ENCODE results near the gene B4GALT3. TPM values are rescaled to one million over a fixed set of nuclear protein-coding genes. Genes with fewer than 3 reads are reported as not detected.

Gene B4GALT3
- total and polyA plus RNA-seq, 2 of the 4 experiments (the other 2 are of a cell fraction): 19.9 to 36.0 TPM

GRCh38 chr1:161216945-161217712 lies 39.8 kb upstream of the B4GALT3 start:
- peak overlapping the region; percentile 61 to 68 for H4K8ac ChIP-seq (ENCODE audit: low read depth in 2 of 2, low read length in 2 of 2)
- peak overlapping the region; percentile 80; the same call in 1 of the 2 replicates for H2BK20ac ChIP-seq (ENCODE audit: low read depth, low read length)
- H3K9me1 ChIP-seq (ENCODE audit: insufficient read depth, low read length): peaks cover 14% of the 10 kb centered on the region
- peak; percentile 86 for ATAC-seq (ENCODE audit: low read depth)
- peak overlapping the region; percentile 83 for H2AK9ac ChIP-seq (replicated peaks; ENCODE audit: low read depth, low read length, poor library complexity)
- peaks cover 11% of the 10 kb centered on the region for H3K4me1 ChIP-seq (ENCODE audit: control insufficient read depth, insufficient read depth, low read length)
- peak overlapping the region; percentile 63; the same call in 1 of the 2 replicates for H2BK120ac ChIP-seq (ENCODE audit: low read depth, low read length)
- CTCF ChIA-PET: interaction anchor here (0.9 to 1.8 kb wide), 6 partner anchors 8 to 165 kb away, joined by 3 to 9 read pairs (median 4); partner anchors contain the start of genes PPOX and TOMM40L
- peaks cover 0 to 2% of the 10 kb centered on the region in 2 experiments; a peak in 1 of 4 replicates for H3K79me1 ChIP-seq (ENCODE audit: low read depth in 1 of 2, low read length in 2 of 2)
- H3K14ac ChIP-seq (replicated peaks; ENCODE audit: low read depth, low read length): peak overlapping the region; percentile 71
- H4K91ac ChIP-seq (ENCODE audit: insufficient read depth, low read depth, low read length): peak overlapping the region; percentile 37
- intact Hi-C loops (cut with micrococcal nuclease): no loop called here
- dilution Hi-C loops (cut with HindIII; ENCODE audit: low sequenced_read_pairs, unreplicated experiment): no loop called here
- no peak overlapping the region for H3K4me3 ChIP-seq (ENCODE audit: insufficient read depth, low read depth, low read length)
- peak; percentile 86 for DNase-seq
- H3K56ac ChIP-seq (ENCODE audit: extremely low read depth, insufficient read depth, low read length): 0 out of 2 replicates have a peak overlapping the region, but pooled peaks have one; percentile 14
- TF ChIP-seq USF2 (IDR thresholded peaks at IDR 0.05; ENCODE audit: low read depth, low read length) (peak; percentile 75), SMC3 (IDR thresholded peaks at IDR 0.05; ENCODE audit: low read depth, low read length) (no peak), MAZ (IDR thresholded peaks at IDR 0.05; ENCODE audit: borderline replicate concordance, low read depth, low read length) (no peak), NFE2L2 (IDR thresholded peaks at IDR 0.05; ENCODE audit: low read depth, low read length) (no peak), CEBPB (IDR thresholded peaks at IDR 0.05; ENCODE audit: low read depth, low read length) (peak; percentile 80)
- in situ Hi-C loops (cut with MboI; ENCODE audit: low sequenced_read_pairs): loop anchor here (10.0 kb wide), 1 partner anchor 528 kb away; the partner anchor contains the start of gene DUSP12
- H3K27me3 ChIP-seq (ENCODE audit: control insufficient read depth, insufficient read depth, low read length): no peaks in the 10 kb centered on the region
- peak overlapping the region; percentile 86 for H2AFZ ChIP-seq (replicated peaks; ENCODE audit: low read length, poor library complexity)
- BruUV-seq (replicated peaks): no TSS peak
- H3K4ac ChIP-seq (ENCODE audit: low read depth, low read length): peak overlapping the region; percentile 65
- no peaks in the 10 kb centered on the region for H4K20me1 ChIP-seq (ENCODE audit: insufficient read depth, low read length)
- 0 out of 3 replicates have a peak overlapping the region, but pooled peaks have one; percentile 51 for H2BK15ac ChIP-seq (ENCODE audit: low read depth, low read length)
- WGBS, 2 experiments (ENCODE audit: extremely low coverage in 2 of 2, insufficient read length in 1 of 2): 62% methylated on average over 3 of the region's 7 CpGs; no CpG with 5 or more reads in 1 of the 2 experiments
- peak overlapping the region; percentile 59 for H2BK5ac ChIP-seq (ENCODE audit: low read depth, low read length, poor library complexity, severe bottlenecking)
- H3K27ac ChIP-seq (ENCODE audit: insufficient read depth, low read length): peak overlapping the region; percentile 64
- H3K18ac ChIP-seq (ENCODE audit: low read depth, low read length): peak overlapping the region; percentile 17; the same call in 1 of the 2 replicates
- H3K23ac ChIP-seq (ENCODE audit: low read depth, low read length): peak overlapping the region; percentile 64
- no peak overlapping the region for H4K5ac ChIP-seq (ENCODE audit: low read depth, low read length)
- no peaks in the 10 kb centered on the region for H3K9me3 ChIP-seq (ENCODE audit: control insufficient read depth, insufficient read depth, low read length)
- no peak overlapping the region for H2AK5ac ChIP-seq (ENCODE audit: low read depth, low read length)
- H3K36me3 ChIP-seq (ENCODE audit: control insufficient read depth, insufficient read depth, low read length): peaks cover 24% of the 10 kb centered on the region
- peak overlapping the region; percentile 4; the same call in 1 of the 2 replicates for H3K4me2 ChIP-seq (ENCODE audit: low read depth, low read length)
- POLR2A ChIA-PET (ENCODE audit: unreplicated experiment): interaction anchor here (0.6 to 0.7 kb wide), 2 partner anchors 8 kb away, joined by 3 to 8 read pairs; partner anchors contain the start of gene TOMM40L
- H3K9ac ChIP-seq (ENCODE audit: low read depth, low read length): peak overlapping the region; percentile 18; the same call in 1 of the 2 replicates

All from IMR-90 (cell line).